GM12878 (cell line): ENCODE measurements around the gene DPH7. TPM values are rescaled to one million over a fixed set of nuclear protein-coding genes. Genes with fewer than 3 reads are reported as not detected.
A peak's percentile ranks its signal among the peaks of the same experiment; 100 is the strongest.

Source experiments
- ATAC-seq: fragments of 200-7000 bp; cut with Tn5 transposase; 3 replicates; pipeline ENCODE4 v1.9.1; 2020; ENCODE audit warnings: mild to moderate bottlenecking, moderate library complexity
- BruUV-seq: library from RNA; stranded (reverse); fragments of 400-500 nt; replicated peaks from 2 replicates; lab custom pipeline; 2021; lab: Mats Ljungman, UMichigan
- CTCF ChIA-PET: fragments of 300-600 bp; sonication (Branson Sonifier 250); formaldehyde crosslinking; extraction: SDS; loops from one replicate; lab custom pipeline; 2021; ENCODE audit warnings: inconsistent platforms; lab: Yijun Ruan, JAX
- POLR2A ChIA-PET: fragments of 350-600 bp; formaldehyde crosslinking; extraction: SDS; loops from one replicate; lab custom pipeline; 2021; ENCODE audit warnings: inconsistent platforms; lab: Charles Lee
- RAD21 ChIA-PET: fragments of 300-600 bp; sonication (Branson Sonifier 250); formaldehyde crosslinking; loops from one replicate; lab custom pipeline; 2023; ENCODE audit warnings: antibody characterized with exemption; ENCODE audit not compliant: unreplicated experiment; lab: Charles Lee
- SMC1A ChIA-PET: fragments of 300-600 bp; sonication (Branson Sonifier 250); formaldehyde crosslinking; loops from one replicate; lab custom pipeline; 2023; ENCODE audit not compliant: unreplicated experiment, uncharacterized antibody; lab: Charles Lee
- DNase-seq: peaks from one replicate; pipeline ENCODE4 v3.0.0-alpha.2; 2011; ENCODE audit warnings: low read depth, low spot score
- FAIRE-seq: peaks from 3 replicates; lab custom pipeline; 2011; peaks lifted over from hg19 to GRCh38; lab: Jason Lieb, UNC
- H2AFZ ChIP-seq: 2 replicates; pipeline ENCODE4 v1.6.0; 2011; ENCODE audit warnings: low read depth, low read length, control low read depth; ENCODE audit not compliant: control insufficient read depth
- H3K27ac ChIP-seq: 2 replicates; pipeline ENCODE4 v1.5.1; 2011; ENCODE audit warnings: control low read depth; ENCODE audit not compliant: control insufficient read depth, insufficient read depth
- H3K27me3 ChIP-seq, 2 experiments: replicated peaks in 1 of 2; 2 replicates each; pipeline versions ENCODE4 v1.6.0 to v1.6.1; 2011; ENCODE audit warnings: low read length in 1 of 2; ENCODE audit not compliant: control insufficient read depth in 2 of 2, insufficient read depth in 2 of 2
- H3K36me3 ChIP-seq, 2 experiments: 2 replicates each; pipeline ENCODE4 v1.5.1; 2011; ENCODE audit warnings: low read length in 1 of 2; ENCODE audit not compliant: control insufficient read depth in 2 of 2, insufficient read depth in 2 of 2
- H3K4me1 ChIP-seq: 2 replicates; pipeline ENCODE4 v1.6.1; 2011; ENCODE audit warnings: mild to moderate bottlenecking, low read length, moderate library complexity, mixed read lengths; ENCODE audit not compliant: control insufficient read depth, insufficient read depth
- H3K4me2 ChIP-seq: 2 replicates; pipeline ENCODE4 v1.6.0; 2011; ENCODE audit warnings: control low read depth; ENCODE audit not compliant: control insufficient read depth, insufficient read depth
- H3K4me3 ChIP-seq: fragments of 200-600 bp; sonication (generic); 2 replicates; pipeline ENCODE4 v1.5.1; 2016
- H3K79me2 ChIP-seq: 2 replicates; pipeline ENCODE4 v1.6.0; 2011; ENCODE audit warnings: low read length; ENCODE audit not compliant: control insufficient read depth, insufficient read depth
- H3K9ac ChIP-seq: 2 replicates; pipeline ENCODE4 v1.8.0; 2011; ENCODE audit warnings: low read length, control low read depth, mixed read lengths; ENCODE audit not compliant: control insufficient read depth, insufficient read depth
- H3K9me3 ChIP-seq: replicated peaks from 3 replicates; pipeline ENCODE4 v1.5.1; 2011; ENCODE audit warnings: mild to moderate bottlenecking, low read length; ENCODE audit not compliant: control insufficient read depth, insufficient read depth
- H4K20me1 ChIP-seq: 2 replicates; pipeline ENCODE4 v1.6.0; 2011; ENCODE audit not compliant: control insufficient read depth, insufficient read depth
- HDAC2 ChIP-seq: fragments of 200-600 bp; sonication (generic); IDR thresholded peaks from 2 replicates; pipeline ENCODE4 v1.6.1; 2017
- NFXL1 ChIP-seq: fragments of 450-650 bp; IDR thresholded peaks from 2 replicates; pipeline ENCODE4 v1.6.1; 2017; ENCODE audit warnings: antibody characterized with exemption, mild to moderate bottlenecking, borderline replicate concordance
- YY1 ChIP-seq: IDR thresholded peaks from 2 replicates; pipeline ENCODE4 v1.6.1; 2011; ENCODE audit warnings: low read depth, mild to moderate bottlenecking, low read length
- ZNF217 ChIP-seq: fragments of 450-650 bp; IDR thresholded peaks from 2 replicates; pipeline ENCODE4 v1.6.1; 2017; ENCODE audit warnings: antibody characterized with exemption, mild to moderate bottlenecking
- ZNF384 ChIP-seq: IDR thresholded peaks from 2 replicates; pipeline ENCODE4 v1.6.1; 2012; ENCODE audit warnings: low read depth, mild to moderate bottlenecking, low read length, improper control_type of control experiment, borderline replicate concordance
- ZNF622 ChIP-seq: fragments of 450-650 bp; IDR thresholded peaks from 2 replicates; pipeline ENCODE4 v1.6.1; 2017; ENCODE audit warnings: mild to moderate bottlenecking, inconsistent platforms
- ZSCAN29 ChIP-seq: fragments of 450-650 bp; IDR thresholded peaks from 2 replicates; pipeline ENCODE4 v1.6.1; 2017; ENCODE audit warnings: mild to moderate bottlenecking, moderate library complexity
- WGBS: methylation state at CpG from one replicate; pipeline ENCODE4 v1.1.6; 2016; ENCODE audit warnings: low lambda C conversion rate; ENCODE audit not compliant: insufficient replicate concordance, insufficient coverage; ENCODE audit errors: missing lambda C conversion rate; 5-methylcytosine and 5-hydroxymethylcytosine counted together
- in situ Hi-C: fragments of 300-500 bp; cut with MboI; formaldehyde crosslinking; loops from 9 replicates; pipeline ENCODE4 v1.14.3; 2018; ENCODE audit warnings: mixed read lengths
- intact Hi-C: fragments of 100-400 bp; cut with micrococcal nuclease; formaldehyde crosslinking; loops from one replicate; pipeline ENCODE4 v1.14.2; 2022; ENCODE audit not compliant: unreplicated experiment
- polyA plus RNA-seq, 11 experiments: library from polyadenylated mRNA; depleted of rRNA in 4 of 11; unstranded in 6 of 11; stranded (reverse) in 5 of 11; fragments of >200 nt; fragmentation: Nextera tagmentation in 4 of 11; fragmentation: Illumina TruSeq in 1 of 11; extraction: Ambion mirVana in 4 of 11; extraction: Trizol in 1 of 11; gene quantifications; 1 replicate in 1 of 11; 2 replicates in 10 of 11; pipeline versions ENCODE4 v1.2.1 to v1.2.3, GENCODE V29; 2011 to 2016; ENCODE audit warnings: inconsistent platforms in 2 of 11, missing spikeins in 2 of 11, low read depth in 1 of 11
- total RNA-seq, 4 experiments: library from RNA; depleted of rRNA in 3 of 4; stranded (reverse); fragments of >200 nt in 3 of 4; fragmentation: Illumina TruSeq in 1 of 4; extraction: Trizol in 1 of 4; gene quantifications; 2 replicates each; pipeline versions ENCODE4 v1.2.1 to v1.2.3, GENCODE V29; 2013 to 2021
- TF ChIP-seq, protein P1 (sequence below): fragments of 450-650 bp; formaldehyde crosslinking; IDR thresholded peaks from 2 replicates; pipeline ENCODE4 v1.4.0; 2020; ENCODE audit warnings: mild to moderate bottlenecking, moderate library complexity

The DPH7 gene
- total and polyA plus RNA-seq, 10 of the 15 experiments (the other 5 are each of a cell fraction or from before 2014, with no cell fraction given): 8.7 to 40.0 (median 28.1) TPM

DNA sequence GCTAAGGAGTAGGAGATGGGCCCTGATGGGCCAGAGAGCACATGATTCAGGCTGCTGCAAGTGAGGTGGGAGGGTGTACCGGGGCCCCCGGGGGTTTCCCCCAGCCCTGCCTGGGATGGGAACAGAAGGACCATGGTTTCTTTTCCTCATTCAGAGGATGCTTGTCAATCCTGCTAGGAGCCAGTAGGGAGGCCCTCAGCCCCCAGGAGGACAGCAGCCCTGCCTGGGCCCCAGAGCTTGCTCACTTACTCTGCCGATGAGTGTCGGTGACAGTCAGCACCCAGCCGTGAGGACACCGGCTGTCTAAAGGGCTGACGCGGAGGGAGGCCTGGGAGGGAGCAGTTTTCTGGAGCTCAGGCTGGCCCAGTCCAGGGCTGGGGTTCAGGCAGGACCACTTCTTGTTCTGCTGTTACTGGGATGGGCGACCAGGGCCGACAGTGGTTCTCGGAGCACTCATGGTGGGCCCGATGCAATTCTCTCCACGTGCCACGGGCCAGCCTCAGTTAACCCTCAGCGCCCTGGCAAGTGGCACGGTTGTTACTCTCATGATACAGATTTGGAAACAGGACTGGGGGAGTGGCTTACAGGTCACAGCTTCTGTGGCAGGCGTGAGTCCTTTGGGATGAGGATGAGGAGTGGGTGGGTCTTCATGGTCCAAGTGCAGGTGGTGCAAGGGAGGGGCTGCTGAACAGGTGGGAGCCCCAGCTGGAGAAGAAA, 28.6 kb upstream of the DPH7 start:
- 92% methylated on average over 17 of the region's 17 CpGs for WGBS
- POLR2A ChIA-PET: no interaction called here

More for the DNA sequence above, 28.6 kb upstream of the DPH7 start:
- ChIA-PET SMC1A (no interaction called here), CTCF (interaction anchor here (0.6 kb wide), 1 partner anchor 11 kb away, joined by 3 read pairs; the partner anchor contains the start of gene EHMT1), RAD21 (no interaction called here)
- ATAC-seq (no peak), FAIRE-seq (no peak), DNase-seq (no peak)
- Histone ChIP-seq H2AFZ (no peak overlapping the region), H4K20me1 (no peaks in the 10 kb centered on the region; the same call in 1 of the 2 replicates), H3K4me3 (peak overlapping the region; percentile 76; the same call in 1 of the 2 replicates), H3K4me1 (peaks cover 11% of the 10 kb centered on the region), H3K27me3 (no peaks in the 10 kb centered on the region), H3K9me3 (no peaks in the 10 kb centered on the region), H3K27ac (no peak overlapping the region), H3K36me3 (no peaks in the 10 kb centered on the region; a peak in 1 of 4 replicates), H3K4me2 (peak overlapping the region; percentile 94), H3K9ac (peak overlapping the region; percentile 8; the same call in 1 of the 2 replicates), H3K79me2 (peaks cover 4% of the 10 kb centered on the region)
- TSS peak; percentile 53 for BruUV-seq
- TF ChIP-seq, protein P1, sequence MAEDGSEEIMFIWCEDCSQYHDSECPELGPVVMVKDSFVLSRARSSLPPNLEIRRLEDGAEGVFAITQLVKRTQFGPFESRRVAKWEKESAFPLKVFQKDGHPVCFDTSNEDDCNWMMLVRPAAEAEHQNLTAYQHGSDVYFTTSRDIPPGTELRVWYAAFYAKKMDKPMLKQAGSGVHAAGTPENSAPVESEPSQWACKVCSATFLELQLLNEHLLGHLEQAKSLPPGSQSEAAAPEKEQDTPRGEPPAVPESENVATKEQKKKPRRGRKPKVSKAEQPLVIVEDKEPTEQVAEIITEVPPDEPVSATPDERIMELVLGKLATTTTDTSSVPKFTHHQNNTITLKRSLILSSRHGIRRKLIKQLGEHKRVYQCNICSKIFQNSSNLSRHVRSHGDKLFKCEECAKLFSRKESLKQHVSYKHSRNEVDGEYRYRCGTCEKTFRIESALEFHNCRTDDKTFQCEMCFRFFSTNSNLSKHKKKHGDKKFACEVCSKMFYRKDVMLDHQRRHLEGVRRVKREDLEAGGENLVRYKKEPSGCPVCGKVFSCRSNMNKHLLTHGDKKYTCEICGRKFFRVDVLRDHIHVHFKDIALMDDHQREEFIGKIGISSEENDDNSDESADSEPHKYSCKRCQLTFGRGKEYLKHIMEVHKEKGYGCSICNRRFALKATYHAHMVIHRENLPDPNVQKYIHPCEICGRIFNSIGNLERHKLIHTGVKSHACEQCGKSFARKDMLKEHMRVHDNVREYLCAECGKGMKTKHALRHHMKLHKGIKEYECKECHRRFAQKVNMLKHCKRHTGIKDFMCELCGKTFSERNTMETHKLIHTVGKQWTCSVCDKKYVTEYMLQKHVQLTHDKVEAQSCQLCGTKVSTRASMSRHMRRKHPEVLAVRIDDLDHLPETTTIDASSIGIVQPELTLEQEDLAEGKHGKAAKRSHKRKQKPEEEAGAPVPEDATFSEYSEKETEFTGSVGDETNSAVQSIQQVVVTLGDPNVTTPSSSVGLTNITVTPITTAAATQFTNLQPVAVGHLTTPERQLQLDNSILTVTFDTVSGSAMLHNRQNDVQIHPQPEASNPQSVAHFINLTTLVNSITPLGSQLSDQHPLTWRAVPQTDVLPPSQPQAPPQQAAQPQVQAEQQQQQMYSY (CRISPR knock-in tag): no peak
- TF ChIP-seq NFXL1: no peak
- no peak for TF ChIP-seq YY1
- TF ChIP-seq HDAC2: no peak
- TF ChIP-seq ZSCAN29: no peak
- TF ChIP-seq ZNF217: no peak
- TF ChIP-seq ZNF622: no peak
- TF ChIP-seq ZNF384: no peak
- intact Hi-C loops: no loop called here
- in situ Hi-C loops: no loop called here
